ENCODE results near the gene NPEPPS.

Gene NPEPPS

DNA sequence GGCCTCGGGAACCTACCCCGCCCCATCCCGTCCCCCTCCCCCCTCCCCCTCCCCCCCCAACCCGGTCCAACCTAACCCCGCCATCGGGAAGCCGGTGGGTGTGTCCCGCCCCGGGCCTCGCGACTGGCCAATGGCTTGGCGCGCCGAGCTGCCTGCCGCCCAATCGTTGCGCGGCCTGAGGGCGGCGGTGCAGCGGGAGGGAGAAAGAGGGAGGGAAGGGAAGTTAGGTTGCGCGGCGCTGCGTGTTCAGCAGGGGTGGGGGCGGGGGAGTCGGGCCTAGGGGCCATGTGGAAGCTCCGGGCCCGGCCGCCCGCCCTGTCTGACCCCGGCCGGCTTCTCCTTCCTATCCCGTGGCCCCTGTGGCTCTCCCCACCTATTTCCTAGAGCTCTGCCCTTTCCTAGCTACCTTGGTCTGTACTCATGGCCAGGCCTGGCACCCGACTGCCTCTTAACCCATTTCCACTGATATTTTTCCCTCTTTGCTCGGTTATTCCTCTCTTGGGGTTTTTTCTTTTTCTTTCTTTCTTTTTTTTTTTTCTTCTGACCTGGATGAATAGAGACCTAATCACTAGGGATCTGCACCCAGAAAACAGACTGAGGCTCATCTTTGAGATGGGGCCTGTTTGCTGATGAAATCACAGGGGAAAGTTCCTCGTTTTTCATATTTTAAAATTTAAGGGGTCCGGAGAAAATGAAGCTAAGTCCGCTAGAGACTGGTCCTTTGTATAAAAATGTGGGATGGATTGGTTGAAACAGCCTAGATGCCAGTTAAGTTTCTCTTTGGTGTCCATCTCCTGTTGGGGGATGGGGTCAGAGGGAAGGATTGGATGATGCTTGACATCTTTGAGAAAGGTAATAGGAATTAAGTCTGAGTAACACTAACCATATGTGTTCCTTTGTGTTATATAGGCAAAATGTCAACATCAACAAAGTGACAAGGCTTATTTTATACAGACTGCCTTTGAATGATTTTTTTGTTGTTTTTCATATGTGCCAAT is 119.9 kb downstream of the NPEPPS start (continued):
- TF ChIP-seq ZNF776 (tag by site-specific recombination; IDR thresholded peaks at IDR 0.05; ENCODE audit: borderline replicate concordance) = no peak
- TF ChIP-seq GLI4 (tag by site-specific recombination; IDR thresholded peaks at IDR 0.05) = no peak
- TF ChIP-seq, protein P1, sequence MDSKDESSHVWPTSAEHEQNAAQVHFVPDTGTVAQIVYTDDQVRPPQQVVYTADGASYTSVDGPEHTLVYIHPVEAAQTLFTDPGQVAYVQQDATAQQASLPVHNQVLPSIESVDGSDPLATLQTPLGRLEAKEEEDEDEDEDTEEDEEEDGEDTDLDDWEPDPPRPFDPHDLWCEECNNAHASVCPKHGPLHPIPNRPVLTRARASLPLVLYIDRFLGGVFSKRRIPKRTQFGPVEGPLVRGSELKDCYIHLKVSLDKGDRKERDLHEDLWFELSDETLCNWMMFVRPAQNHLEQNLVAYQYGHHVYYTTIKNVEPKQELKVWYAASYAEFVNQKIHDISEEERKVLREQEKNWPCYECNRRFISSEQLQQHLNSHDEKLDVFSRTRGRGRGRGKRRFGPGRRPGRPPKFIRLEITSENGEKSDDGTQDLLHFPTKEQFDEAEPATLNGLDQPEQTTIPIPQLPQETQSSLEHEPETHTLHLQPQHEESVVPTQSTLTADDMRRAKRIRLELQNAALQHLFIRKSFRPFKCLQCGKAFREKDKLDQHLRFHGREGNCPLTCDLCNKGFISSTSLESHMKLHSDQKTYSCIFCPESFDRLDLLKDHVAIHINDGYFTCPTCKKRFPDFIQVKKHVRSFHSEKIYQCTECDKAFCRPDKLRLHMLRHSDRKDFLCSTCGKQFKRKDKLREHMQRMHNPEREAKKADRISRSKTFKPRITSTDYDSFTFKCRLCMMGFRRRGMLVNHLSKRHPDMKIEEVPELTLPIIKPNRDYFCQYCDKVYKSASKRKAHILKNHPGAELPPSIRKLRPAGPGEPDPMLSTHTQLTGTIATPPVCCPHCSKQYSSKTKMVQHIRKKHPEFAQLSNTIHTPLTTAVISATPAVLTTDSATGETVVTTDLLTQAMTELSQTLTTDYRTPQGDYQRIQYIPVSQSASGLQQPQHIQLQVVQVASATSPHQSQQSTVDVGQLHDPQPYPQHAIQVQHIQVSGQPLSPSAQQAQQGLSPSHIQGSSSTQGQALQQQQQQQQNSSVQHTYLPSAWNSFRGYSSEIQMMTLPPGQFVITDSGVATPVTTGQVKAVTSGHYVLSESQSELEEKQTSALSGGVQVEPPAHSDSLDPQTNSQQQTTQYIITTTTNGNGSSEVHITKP (tag by site-specific recombination; IDR thresholded peaks at IDR 0.05) = peak; percentile 55; the same call in 1 of the 2 replicates
- TF ChIP-seq, protein P2, sequence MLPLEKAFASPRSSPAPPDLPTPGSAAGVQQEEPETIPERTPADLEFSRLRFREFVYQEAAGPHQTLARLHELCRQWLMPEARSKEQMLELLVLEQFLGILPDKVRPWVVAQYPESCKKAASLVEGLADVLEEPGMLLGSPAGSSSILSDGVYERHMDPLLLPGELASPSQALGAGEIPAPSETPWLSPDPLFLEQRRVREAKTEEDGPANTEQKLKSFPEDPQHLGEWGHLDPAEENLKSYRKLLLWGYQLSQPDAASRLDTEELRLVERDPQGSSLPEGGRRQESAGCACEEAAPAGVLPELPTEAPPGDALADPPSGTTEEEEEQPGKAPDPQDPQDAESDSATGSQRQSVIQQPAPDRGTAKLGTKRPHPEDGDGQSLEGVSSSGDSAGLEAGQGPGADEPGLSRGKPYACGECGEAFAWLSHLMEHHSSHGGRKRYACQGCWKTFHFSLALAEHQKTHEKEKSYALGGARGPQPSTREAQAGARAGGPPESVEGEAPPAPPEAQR (tag by site-specific recombination; IDR thresholded peaks at IDR 0.05) = no peak
- TF ChIP-seq GFI1B (tag by site-specific recombination; IDR thresholded peaks at IDR 0.05) = no peak
- TF ChIP-seq SP7 (tag by site-specific recombination; IDR thresholded peaks at IDR 0.05) = peak; percentile 67; the same call in 1 of the 2 replicates
- no peak for TF ChIP-seq ZNF121 (tag by site-specific recombination; IDR thresholded peaks at IDR 0.05)
- peak; percentile 55 for TF ChIP-seq ZBTB8A (tag by site-specific recombination; IDR thresholded peaks at IDR 0.05)
- TF ChIP-seq, protein P3, sequence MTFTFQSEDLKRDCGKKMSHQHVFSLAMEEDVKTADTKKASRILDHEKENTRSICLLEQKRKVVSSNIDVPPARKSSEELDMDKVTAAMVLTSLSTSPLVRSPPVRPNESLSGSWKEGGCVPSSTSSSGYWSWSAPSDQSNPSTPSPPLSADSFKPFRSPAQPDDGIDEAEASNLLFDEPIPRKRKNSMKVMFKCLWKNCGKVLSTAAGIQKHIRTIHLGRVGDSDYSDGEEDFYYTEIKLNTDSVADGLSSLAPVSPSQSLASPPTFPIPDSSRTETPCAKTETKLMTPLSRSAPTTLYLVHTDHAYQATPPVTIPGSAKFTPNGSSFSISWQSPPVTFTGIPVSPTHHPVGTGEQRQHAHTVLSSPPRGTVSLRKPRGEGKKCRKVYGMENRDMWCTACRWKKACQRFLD (tag by site-specific recombination; IDR thresholded peaks at IDR 0.05) = 0 out of 2 replicates have a peak, but pooled peaks have one; percentile 19
- no peak for TF ChIP-seq ZNF16 (tag by site-specific recombination; IDR thresholded peaks at IDR 0.05; ENCODE audit: low read depth)
- TF ChIP-seq ZBTB1 (tag by site-specific recombination; IDR thresholded peaks at IDR 0.05) = no peak
- no peak for TF ChIP-seq ZNF654 (tag by site-specific recombination; IDR thresholded peaks at IDR 0.05; ENCODE audit: low read depth)
- TF ChIP-seq ZNF473 (tag by site-specific recombination; IDR thresholded peaks at IDR 0.05) = no peak
- TF ChIP-seq ZNF664 (tag by site-specific recombination; IDR thresholded peaks at IDR 0.05) = no peak
- TF ChIP-seq FEZF1 (tag by site-specific recombination; IDR thresholded peaks at IDR 0.05) = no peak
- TF ChIP-seq ZNF585B (tag by site-specific recombination; IDR thresholded peaks at IDR 0.05) = no peak
- TF ChIP-seq, protein P4, sequence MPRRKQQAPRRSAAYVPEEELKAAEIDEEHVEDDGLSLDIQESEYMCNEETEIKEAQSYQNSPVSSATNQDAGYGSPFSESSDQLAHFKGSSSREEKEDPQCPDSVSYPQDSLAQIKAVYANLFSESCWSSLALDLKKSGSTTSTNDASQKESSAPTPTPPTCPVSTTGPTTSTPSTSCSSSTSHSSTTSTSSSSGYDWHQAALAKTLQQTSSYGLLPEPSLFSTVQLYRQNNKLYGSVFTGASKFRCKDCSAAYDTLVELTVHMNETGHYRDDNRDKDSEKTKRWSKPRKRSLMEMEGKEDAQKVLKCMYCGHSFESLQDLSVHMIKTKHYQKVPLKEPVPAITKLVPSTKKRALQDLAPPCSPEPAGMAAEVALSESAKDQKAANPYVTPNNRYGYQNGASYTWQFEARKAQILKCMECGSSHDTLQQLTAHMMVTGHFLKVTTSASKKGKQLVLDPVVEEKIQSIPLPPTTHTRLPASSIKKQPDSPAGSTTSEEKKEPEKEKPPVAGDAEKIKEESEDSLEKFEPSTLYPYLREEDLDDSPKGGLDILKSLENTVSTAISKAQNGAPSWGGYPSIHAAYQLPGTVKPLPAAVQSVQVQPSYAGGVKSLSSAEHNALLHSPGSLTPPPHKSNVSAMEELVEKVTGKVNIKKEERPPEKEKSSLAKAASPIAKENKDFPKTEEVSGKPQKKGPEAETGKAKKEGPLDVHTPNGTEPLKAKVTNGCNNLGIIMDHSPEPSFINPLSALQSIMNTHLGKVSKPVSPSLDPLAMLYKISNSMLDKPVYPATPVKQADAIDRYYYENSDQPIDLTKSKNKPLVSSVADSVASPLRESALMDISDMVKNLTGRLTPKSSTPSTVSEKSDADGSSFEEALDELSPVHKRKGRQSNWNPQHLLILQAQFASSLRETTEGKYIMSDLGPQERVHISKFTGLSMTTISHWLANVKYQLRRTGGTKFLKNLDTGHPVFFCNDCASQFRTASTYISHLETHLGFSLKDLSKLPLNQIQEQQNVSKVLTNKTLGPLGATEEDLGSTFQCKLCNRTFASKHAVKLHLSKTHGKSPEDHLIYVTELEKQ (tag by site-specific recombination; IDR thresholded peaks at IDR 0.05; ENCODE audit: borderline replicate concordance) = no peak; the same call in 1 of the 2 replicates
- no peak for TF ChIP-seq ZNF211 (tag by site-specific recombination; IDR thresholded peaks at IDR 0.05; ENCODE audit: low read depth)
- TF ChIP-seq ZNF366 (tag by site-specific recombination; conservative IDR thresholded peaks at IDR 0.05) = peak; percentile 96
- no peak for TF ChIP-seq ZBTB20 (tag by site-specific recombination; IDR thresholded peaks at IDR 0.05)
- TF ChIP-seq KLF10 (tag by site-specific recombination; IDR thresholded peaks at IDR 0.05) = peak; percentile 99
- TF ChIP-seq, protein P5, sequence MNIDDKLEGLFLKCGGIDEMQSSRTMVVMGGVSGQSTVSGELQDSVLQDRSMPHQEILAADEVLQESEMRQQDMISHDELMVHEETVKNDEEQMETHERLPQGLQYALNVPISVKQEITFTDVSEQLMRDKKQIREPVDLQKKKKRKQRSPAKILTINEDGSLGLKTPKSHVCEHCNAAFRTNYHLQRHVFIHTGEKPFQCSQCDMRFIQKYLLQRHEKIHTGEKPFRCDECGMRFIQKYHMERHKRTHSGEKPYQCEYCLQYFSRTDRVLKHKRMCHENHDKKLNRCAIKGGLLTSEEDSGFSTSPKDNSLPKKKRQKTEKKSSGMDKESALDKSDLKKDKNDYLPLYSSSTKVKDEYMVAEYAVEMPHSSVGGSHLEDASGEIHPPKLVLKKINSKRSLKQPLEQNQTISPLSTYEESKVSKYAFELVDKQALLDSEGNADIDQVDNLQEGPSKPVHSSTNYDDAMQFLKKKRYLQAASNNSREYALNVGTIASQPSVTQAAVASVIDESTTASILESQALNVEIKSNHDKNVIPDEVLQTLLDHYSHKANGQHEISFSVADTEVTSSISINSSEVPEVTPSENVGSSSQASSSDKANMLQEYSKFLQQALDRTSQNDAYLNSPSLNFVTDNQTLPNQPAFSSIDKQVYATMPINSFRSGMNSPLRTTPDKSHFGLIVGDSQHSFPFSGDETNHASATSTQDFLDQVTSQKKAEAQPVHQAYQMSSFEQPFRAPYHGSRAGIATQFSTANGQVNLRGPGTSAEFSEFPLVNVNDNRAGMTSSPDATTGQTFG (tag by site-specific recombination; IDR thresholded peaks at IDR 0.05; ENCODE audit: borderline replicate concordance) = no peak
- peak; percentile 95 for TF ChIP-seq SP3 (tag by site-specific recombination; IDR thresholded peaks at IDR 0.05)
- no peak for TF ChIP-seq ZNF274 (IDR thresholded peaks at IDR 0.05; ENCODE audit: low read length)
- TF ChIP-seq ZNF274 (tag by site-specific recombination; IDR thresholded peaks at IDR 0.05; ENCODE audit: borderline replicate concordance) = no peak

Data from HEK293 (cell line).